ENCODE data around the gene NCDN.
"Not testable (repeated sequence)": the region's sequence is repeated elsewhere in the genome, so short reads cannot be mapped to it uniquely, and the experiment has no call there.

Gene NCDN

GRCh38 chr1:35567947-35568558 lies 10.5 kb downstream of the NCDN start:
- in situ Hi-C loops (cut with MboI; ENCODE audit: low sequenced_read_pairs), result loop anchor here (10.0 kb wide), 1 partner anchor 113 kb away; no protein-coding TSS in a partner anchor

GRCh38 chr1:35568975-35569395 lies 11.4 kb downstream of the NCDN start:
- in situ Hi-C loops (cut with MboI; ENCODE audit: low sequenced_read_pairs), result loop anchor here (10.0 kb wide), 1 partner anchor 114 kb away; no protein-coding TSS in a partner anchor

GRCh38 chr1:35569936-35570335 lies 12.3 kb downstream of the NCDN start:
- in situ Hi-C loops (cut with MboI; ENCODE audit: low sequenced_read_pairs), result loop anchor here (10.0 kb wide), 1 partner anchor 115 kb away; no protein-coding TSS in a partner anchor

GRCh38 chr1:35570589-35571137 lies 13.1 kb downstream of the NCDN start:
- in situ Hi-C loops (cut with MboI; ENCODE audit: low sequenced_read_pairs), result no loop called here

GRCh38 chr1:35571263-35571662 lies 13.7 kb downstream of the NCDN start:
- in situ Hi-C loops (cut with MboI; ENCODE audit: low sequenced_read_pairs), result no loop called here

GRCh38 chr1:35572296-35572695 lies 14.7 kb downstream of the NCDN start:
- in situ Hi-C loops (cut with MboI; ENCODE audit: low sequenced_read_pairs), result no loop called here

GRCh38 chr1:35573198-35574124 lies 15.9 kb downstream of the NCDN start, which contains the start of gene TFAP2E:
TFAP2E (plus strand) TSS chr1:35573314; CDS start chr1:35573578, 264 bp downstream.
- in situ Hi-C loops (cut with MboI; ENCODE audit: low sequenced_read_pairs), result no loop called here

- in situ Hi-C loops (cut with MboI; ENCODE audit: low sequenced_read_pairs), result no loop called here
Observed at GRCh38 chr1:35574125-35574654, 16.6 kb downstream of the NCDN start.

- in situ Hi-C loops (cut with MboI; ENCODE audit: low sequenced_read_pairs), result no loop called here
Observed at GRCh38 chr1:35574655-35575415, 17.2 kb downstream of the NCDN start.

- in situ Hi-C loops (cut with MboI; ENCODE audit: low sequenced_read_pairs), result no loop called here
Observed at GRCh38 chr1:35575416-35575958, 17.9 kb downstream of the NCDN start.

- in situ Hi-C loops (cut with MboI; ENCODE audit: low sequenced_read_pairs), result no loop called here
Observed at GRCh38 chr1:35576061-35576765, 18.6 kb downstream of the NCDN start.

GRCh38 chr1:35576766-35577070 lies 19.1 kb downstream of the NCDN start:
- in situ Hi-C loops (cut with MboI; ENCODE audit: low sequenced_read_pairs), result not testable (repeated sequence)

GRCh38 chr1:35577071-35577998 lies 19.7 kb downstream of the NCDN start:
- in situ Hi-C loops (cut with MboI; ENCODE audit: low sequenced_read_pairs), result no loop called here

- in situ Hi-C loops (cut with MboI; ENCODE audit: low sequenced_read_pairs), result no loop called here
Observed at GRCh38 chr1:35580949-35581388, 23.4 kb downstream of the NCDN start.

GRCh38 chr1:35581621-35582020 lies 24.0 kb downstream of the NCDN start:
- in situ Hi-C loops (cut with MboI; ENCODE audit: low sequenced_read_pairs), result not testable (repeated sequence)

GRCh38 chr1:35585281-35585680 lies 27.7 kb downstream of the NCDN start:
- in situ Hi-C loops (cut with MboI; ENCODE audit: low sequenced_read_pairs), result no loop called here

GRCh38 chr1:35585805-35586204 lies 28.2 kb downstream of the NCDN start:
- in situ Hi-C loops (cut with MboI; ENCODE audit: low sequenced_read_pairs), result not testable (repeated sequence)

- in situ Hi-C loops (cut with MboI; ENCODE audit: low sequenced_read_pairs), result no loop called here
Observed at GRCh38 chr1:35586808-35587207, 29.2 kb downstream of the NCDN start.

GRCh38 chr1:35587736-35588135 lies 30.1 kb downstream of the NCDN start:
- in situ Hi-C loops (cut with MboI; ENCODE audit: low sequenced_read_pairs), result no loop called here

Data from HL-60/S4 (cell line).